Measurements from ENCODE around the gene CCDC191.

The CCDC191 gene

GRCh38 chr3:114056130-114057010 lies at the start of gene CCDC191, which contains the start of gene QTRT2:
CCDC191 (minus strand) TSS chr3:114056526; CDS start chr3:114056466, 60 bp downstream.
QTRT2 (plus strand) TSS chr3:114056737; CDS start chr3:114065258, 8,521 bp downstream.
- DNase-seq = peak; percentile 99 to 100

GRCh38 chr3:114104414-114104813 lies 48.1 kb upstream of the CCDC191 start:
- DNase-seq = no peak

- DNase-seq = no peak
Measured at GRCh38 chr3:114103858-114104257, 47.5 kb upstream of the CCDC191 start.

- DNase-seq = no peak
Measured at GRCh38 chr3:114103181-114103580, 46.9 kb upstream of the CCDC191 start.

GRCh38 chr3:114101101-114101500 lies 44.8 kb upstream of the CCDC191 start:
- no peak for DNase-seq

- no peak for DNase-seq
Measured at GRCh38 chr3:114095796-114096195, 39.5 kb upstream of the CCDC191 start.

- DNase-seq = peak; percentile 1 to 49
Measured at GRCh38 chr3:114093596-114093995, 37.3 kb upstream of the CCDC191 start.

GRCh38 chr3:114093016-114093380 lies 36.7 kb upstream of the CCDC191 start:
- DNase-seq = no peak

- DNase-seq = no peak
Measured at GRCh38 chr3:114092151-114093015, 36.1 kb upstream of the CCDC191 start.

- DNase-seq = no peak
Measured at GRCh38 chr3:114089675-114090074, 33.3 kb upstream of the CCDC191 start.

- DNase-seq = no peak
Measured at GRCh38 chr3:114086356-114086755, 30.0 kb upstream of the CCDC191 start.

- DNase-seq = no peak
Measured at GRCh38 chr3:114083112-114083511, 26.8 kb upstream of the CCDC191 start.

GRCh38 chr3:114081037-114081436 lies 24.7 kb upstream of the CCDC191 start:
- DNase-seq = no peak

GRCh38 chr3:114080201-114080600 lies 23.9 kb upstream of the CCDC191 start:
- DNase-seq = no peak

GRCh38 chr3:114079761-114080160 lies 23.4 kb upstream of the CCDC191 start:
- no peak for DNase-seq

GRCh38 chr3:114078126-114078525 lies 21.8 kb upstream of the CCDC191 start:
- no peak for DNase-seq

- DNase-seq = no peak
Measured at GRCh38 chr3:114076711-114077110, 20.4 kb upstream of the CCDC191 start.

- DNase-seq = no peak
Measured at GRCh38 chr3:114071786-114072185, 15.5 kb upstream of the CCDC191 start.

GRCh38 chr3:114068336-114068735 lies 12.0 kb upstream of the CCDC191 start:
- no peak for DNase-seq

GRCh38 chr3:114067804-114068203 lies 11.5 kb upstream of the CCDC191 start:
- no peak for DNase-seq

GRCh38 chr3:114060906-114061655 lies 4.8 kb upstream of the CCDC191 start:
- peak in 1 of 2 experiments; percentile 56 for DNase-seq

GRCh38 chr3:114058646-114059045 lies 2.3 kb upstream of the CCDC191 start:
- no peak for DNase-seq

GRCh38 chr3:114057011-114057347 lies 653 bp upstream of the CCDC191 start:
- no peak for DNase-seq
